WTC11 (cell line): ENCODE data around the gene FEV. TPM values are rescaled to one million over a fixed set of nuclear protein-coding genes. Genes with fewer than 3 reads are reported as not detected.

Experiments used
- ATAC-seq: fragments of 200-7000 bp; cut with Tn5 transposase; 2 replicates; pipeline ENCODE4 v1.10.0; 2021; ENCODE audit warnings: mild to moderate bottlenecking, moderate library complexity
- CTCF ChIA-PET: fragments of 300-600 bp; sonication (Branson Sonifier 250); formaldehyde crosslinking; loops from one replicate; lab custom pipeline; 2021; ENCODE audit warnings: antibody characterized with exemption; lab: Charles Lee
- POLR2A ChIA-PET: fragments of 350-600 bp; sonication (Branson Sonifier 250); formaldehyde crosslinking; loops from one replicate; lab custom pipeline; 2021; ENCODE audit warnings: antibody characterized with exemption; lab: Charles Lee
- DNase-seq: peaks from one replicate; pipeline ENCODE4 v3.0.0; 2021; ENCODE audit warnings: low spot score
- H3K27ac Mint-ChIP-seq: 2 replicates; pipeline ENCODE4 v1.8.0; 2021; ENCODE audit warnings: mixed read lengths
- H3K27me3 Mint-ChIP-seq: 2 replicates; pipeline ENCODE4 v1.8.0; 2021; ENCODE audit warnings: low read depth, mild to moderate bottlenecking, moderate library complexity, mixed read lengths
- H3K36me3 Mint-ChIP-seq: 2 replicates; pipeline ENCODE4 v1.8.0; 2021; ENCODE audit warnings: mixed read lengths
- H3K4me1 Mint-ChIP-seq: 2 replicates; pipeline ENCODE4 v1.8.0; 2022; ENCODE audit warnings: mixed read lengths
- H3K4me3 Mint-ChIP-seq: 2 replicates; pipeline ENCODE4 v1.8.0; 2021; ENCODE audit warnings: mild to moderate bottlenecking, moderate library complexity, mixed read lengths
- H3K9me3 Mint-ChIP-seq: 2 replicates; pipeline ENCODE4 v1.8.0; 2021; ENCODE audit warnings: mixed read lengths
- ATF3 ChIP-seq: sonication (generic); formaldehyde crosslinking; conservative IDR thresholded peaks from 2 replicates; pipeline ENCODE4 v1.8.1; 2022; ENCODE audit warnings: mild to moderate bottlenecking, missing genetic modification reagents
- ATF6 ChIP-seq: sonication (generic); formaldehyde crosslinking; IDR thresholded peaks from 2 replicates; pipeline ENCODE4 v1.8.1; 2023; ENCODE audit warnings: mild to moderate bottlenecking, missing genetic modification reagents
- CREB1 ChIP-seq: sonication (generic); formaldehyde crosslinking; IDR thresholded peaks from 2 replicates; pipeline ENCODE4 v1.8.0; 2023; ENCODE audit warnings: mild to moderate bottlenecking, missing genetic modification reagents
- CTCF ChIP-seq: fragments of 200-600 bp; IDR thresholded peaks from 2 replicates; pipeline ENCODE4 v1.8.0; 2022; ENCODE audit warnings: antibody characterized with exemption
- E2F4 ChIP-seq: sonication (generic); formaldehyde crosslinking; IDR thresholded peaks from 2 replicates; pipeline ENCODE4 v1.8.1; 2022; ENCODE audit warnings: low read depth, mild to moderate bottlenecking, moderate library complexity, missing genetic modification reagents, borderline replicate concordance
- EMX1 ChIP-seq: fragments of 250-450 bp; sonication (Bioruptor Pico); IDR thresholded peaks from 2 replicates; pipeline ENCODE4 v1.8.0; 2021; ENCODE audit warnings: mild to moderate bottlenecking
- FOXK1 ChIP-seq: sonication (generic); formaldehyde crosslinking; IDR thresholded peaks from 2 replicates; pipeline ENCODE4 v1.8.0; 2022; ENCODE audit warnings: mild to moderate bottlenecking, moderate library complexity, missing genetic modification reagents
- GTF2I ChIP-seq: fragments of 250-450 bp; sonication (Bioruptor Pico); conservative IDR thresholded peaks from 2 replicates; pipeline ENCODE4 v1.4.0; 2021; ENCODE audit warnings: mild to moderate bottlenecking
- IRF2 ChIP-seq: sonication (generic); formaldehyde crosslinking; IDR thresholded peaks from 2 replicates; pipeline ENCODE4 v1.8.0; 2022; ENCODE audit warnings: low read depth, missing genetic modification reagents, borderline replicate concordance
- MXD4 ChIP-seq: fragments of 250-450 bp; sonication (Bioruptor Pico); IDR thresholded peaks from 2 replicates; pipeline ENCODE4 v1.8.0; 2021; ENCODE audit warnings: mild to moderate bottlenecking, moderate library complexity, borderline replicate concordance
- NFATC4 ChIP-seq: fragments of 250-450 bp; sonication (Bioruptor Pico); IDR thresholded peaks from 2 replicates; pipeline ENCODE4 v1.9.0; 2021; ENCODE audit warnings: mild to moderate bottlenecking
- NFE2L1 ChIP-seq: sonication (generic); formaldehyde crosslinking; IDR thresholded peaks from 2 replicates; pipeline ENCODE4 v1.8.1; 2023; ENCODE audit warnings: missing genetic modification reagents
- NR2C2 ChIP-seq: sonication (generic); formaldehyde crosslinking; IDR thresholded peaks from 2 replicates; pipeline ENCODE4 v1.8.0; 2022; ENCODE audit warnings: mild to moderate bottlenecking, missing genetic modification reagents
- PRRX2 ChIP-seq: fragments of 250-450 bp; sonication (Bioruptor Pico); IDR thresholded peaks from 2 replicates; pipeline ENCODE4 v1.8.0; 2021; ENCODE audit warnings: mild to moderate bottlenecking
- RORB ChIP-seq: fragments of 250-450 bp; sonication (Bioruptor Pico); IDR thresholded peaks from 2 replicates; pipeline ENCODE4 v1.9.0; 2021; ENCODE audit warnings: mild to moderate bottlenecking
- SMAD4 ChIP-seq: sonication (generic); formaldehyde crosslinking; IDR thresholded peaks from 2 replicates; pipeline ENCODE4 v1.8.0; 2022; ENCODE audit warnings: mild to moderate bottlenecking, missing genetic modification reagents
- ZNF121 ChIP-seq: sonication (generic); formaldehyde crosslinking; IDR thresholded peaks from 2 replicates; pipeline ENCODE4 v1.8.0; 2023; ENCODE audit warnings: missing genetic modification reagents
- ZNF232 ChIP-seq: sonication (generic); formaldehyde crosslinking; IDR thresholded peaks from 2 replicates; pipeline ENCODE4 v1.8.0; 2022; ENCODE audit warnings: mild to moderate bottlenecking, missing genetic modification reagents
- ZNF263 ChIP-seq: sonication (generic); formaldehyde crosslinking; IDR thresholded peaks from 2 replicates; pipeline ENCODE4 v1.8.1; 2022; ENCODE audit warnings: low read depth, mild to moderate bottlenecking, moderate library complexity, missing genetic modification reagents
- ZNF317 ChIP-seq: sonication (generic); formaldehyde crosslinking; IDR thresholded peaks from 2 replicates; pipeline ENCODE4 v1.8.1; 2023; ENCODE audit warnings: low read depth, mild to moderate bottlenecking, moderate library complexity, missing genetic modification reagents, borderline replicate concordance
- ZNF396 ChIP-seq: fragments of 250-450 bp; sonication (Bioruptor Pico); IDR thresholded peaks from 2 replicates; pipeline ENCODE4 v1.8.0; 2021; ENCODE audit warnings: mild to moderate bottlenecking, moderate library complexity, borderline replicate concordance
- total RNA-seq: library from RNA; stranded (reverse); gene quantifications from 3 replicates; pipeline ENCODE4 v1.2.3, GENCODE V29; 2021
- TF ChIP-seq, protein P1 (sequence below): sonication (generic); formaldehyde crosslinking; IDR thresholded peaks from 2 replicates; pipeline ENCODE4 v1.8.1; 2022; ENCODE audit warnings: missing genetic modification reagents, borderline replicate concordance
- TF ChIP-seq, protein P2 (sequence below): sonication (generic); formaldehyde crosslinking; IDR thresholded peaks from 2 replicates; pipeline ENCODE4 v1.8.1; 2023; ENCODE audit warnings: mild to moderate bottlenecking, missing genetic modification reagents
- TF ChIP-seq, protein P3 (sequence below): sonication (generic); formaldehyde crosslinking; IDR thresholded peaks from 2 replicates; pipeline ENCODE4 v1.8.1; 2022; ENCODE audit warnings: mild to moderate bottlenecking, moderate library complexity, missing genetic modification reagents
- TF ChIP-seq, protein P4 (sequence below): sonication (generic); formaldehyde crosslinking; IDR thresholded peaks from 2 replicates; pipeline ENCODE4 v1.8.0; 2022; ENCODE audit warnings: mild to moderate bottlenecking, missing genetic modification reagents

FEV gene
- total RNA-seq, 1 experiment from 2014 or later: not detected

DNA sequence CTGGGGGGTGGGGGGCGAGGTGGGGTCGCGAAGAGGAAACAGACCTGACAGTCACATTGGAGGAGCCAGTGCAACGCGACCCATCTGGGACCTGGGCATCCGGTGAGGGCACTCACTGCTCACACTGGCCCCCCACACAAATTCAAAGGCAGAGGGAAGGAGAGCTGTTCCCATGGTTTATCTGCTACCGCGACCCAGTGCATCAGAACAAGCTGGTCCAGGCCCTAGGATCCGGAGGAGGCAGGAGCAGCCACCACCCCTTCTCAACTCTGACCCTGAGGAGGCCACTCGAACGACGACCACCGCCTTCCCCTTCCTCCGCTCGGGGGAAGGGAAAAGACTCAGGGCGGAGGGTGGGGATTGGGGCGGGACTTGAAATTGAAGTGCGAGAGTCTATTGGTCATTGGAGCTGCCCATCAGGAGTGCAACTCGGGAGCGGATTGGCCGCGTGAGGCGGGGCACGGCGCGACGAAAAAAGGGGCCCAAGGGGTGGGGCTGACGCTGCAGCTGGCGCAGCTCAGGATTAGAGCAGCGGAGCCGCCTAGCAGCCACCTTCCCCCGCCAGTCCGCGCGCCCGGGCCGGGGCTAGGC, 25.7 kb downstream of the FEV start, which contains the start of gene CDK5R2 (continued):
- TF ChIP-seq CREB1 (no peak), ATF3 (CRISPR knock-in tag) (no peak), MXD4 (CRISPR knock-in tag) (no peak), NFATC4 (no peak)

GRCh38 chr2:218958276-218958675, 26.7 kb downstream of the FEV start:
- Mint-ChIP-seq H3K27ac (no peak overlapping the region), H3K4me3 (peak overlapping the region; percentile 84), H3K36me3 (no peaks in the 10 kb centered on the region), H3K4me1 (peaks cover 18% of the 10 kb centered on the region), H3K9me3 (no peaks in the 10 kb centered on the region), H3K27me3 (peaks cover 97% of the 10 kb centered on the region)
- ChIA-PET POLR2A (no interaction called here), CTCF (interaction anchor here (1.2 to 8.8 kb wide), 4 partner anchors 23 to 100 kb away, joined by 3 to 116 read pairs (median 15); no protein-coding TSS in a partner anchor)
- TF ChIP-seq ZNF263 (CRISPR knock-in tag) (no peak), ZNF317 (no peak), FOXK1 (no peak), PRRX2 (no peak)
- no peak for ATAC-seq
- no peak for DNase-seq

DNA sequence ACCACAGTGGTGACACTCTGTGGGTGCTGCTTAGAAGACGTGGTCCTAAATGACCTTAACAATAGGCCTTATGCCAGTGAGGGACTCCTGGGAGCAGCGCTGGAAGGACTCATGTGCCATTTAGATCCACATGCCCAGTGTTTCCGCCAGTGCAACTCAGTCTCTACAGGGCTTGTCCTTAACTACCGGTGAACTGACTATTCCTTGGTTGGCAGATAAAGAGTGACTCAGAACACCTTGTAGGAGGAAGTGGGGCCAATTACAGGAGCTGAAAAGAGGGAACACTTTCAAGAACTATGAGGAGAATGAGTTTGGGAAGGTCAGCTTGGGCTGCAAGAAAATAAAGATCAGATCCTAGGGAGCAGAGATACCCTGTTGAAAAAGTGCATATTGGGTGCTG, 27.3 kb downstream of the FEV start:
- CTCF ChIA-PET: interaction anchor here (8.8 kb wide), 1 partner anchor 24 kb away, joined by 116 read pairs; no protein-coding TSS in a partner anchor
- ATAC-seq: no peak
- POLR2A ChIA-PET: no interaction called here
- no peak for DNase-seq
- Mint-ChIP-seq H3K4me1 (peaks cover 16% of the 10 kb centered on the region), H3K36me3 (no peaks in the 10 kb centered on the region), H3K4me3 (peak overlapping the region; percentile 18; the same call in 1 of the 2 replicates), H3K27ac (no peak overlapping the region), H3K27me3 (peaks cover 94% of the 10 kb centered on the region), H3K9me3 (no peaks in the 10 kb centered on the region)
- TF ChIP-seq, protein P1, sequence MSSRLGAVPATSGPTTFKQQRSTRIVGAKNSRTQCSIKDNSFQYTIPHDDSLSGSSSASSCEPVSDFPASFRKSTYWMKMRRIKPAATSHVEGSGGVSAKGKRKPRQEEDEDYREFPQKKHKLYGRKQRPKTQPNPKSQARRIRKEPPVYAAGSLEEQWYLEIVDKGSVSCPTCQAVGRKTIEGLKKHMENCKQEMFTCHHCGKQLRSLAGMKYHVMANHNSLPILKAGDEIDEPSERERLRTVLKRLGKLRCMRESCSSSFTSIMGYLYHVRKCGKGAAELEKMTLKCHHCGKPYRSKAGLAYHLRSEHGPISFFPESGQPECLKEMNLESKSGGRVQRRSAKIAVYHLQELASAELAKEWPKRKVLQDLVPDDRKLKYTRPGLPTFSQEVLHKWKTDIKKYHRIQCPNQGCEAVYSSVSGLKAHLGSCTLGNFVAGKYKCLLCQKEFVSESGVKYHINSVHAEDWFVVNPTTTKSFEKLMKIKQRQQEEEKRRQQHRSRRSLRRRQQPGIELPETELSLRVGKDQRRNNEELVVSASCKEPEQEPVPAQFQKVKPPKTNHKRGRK (CRISPR knock-in tag): no peak
- TF ChIP-seq, protein P2, sequence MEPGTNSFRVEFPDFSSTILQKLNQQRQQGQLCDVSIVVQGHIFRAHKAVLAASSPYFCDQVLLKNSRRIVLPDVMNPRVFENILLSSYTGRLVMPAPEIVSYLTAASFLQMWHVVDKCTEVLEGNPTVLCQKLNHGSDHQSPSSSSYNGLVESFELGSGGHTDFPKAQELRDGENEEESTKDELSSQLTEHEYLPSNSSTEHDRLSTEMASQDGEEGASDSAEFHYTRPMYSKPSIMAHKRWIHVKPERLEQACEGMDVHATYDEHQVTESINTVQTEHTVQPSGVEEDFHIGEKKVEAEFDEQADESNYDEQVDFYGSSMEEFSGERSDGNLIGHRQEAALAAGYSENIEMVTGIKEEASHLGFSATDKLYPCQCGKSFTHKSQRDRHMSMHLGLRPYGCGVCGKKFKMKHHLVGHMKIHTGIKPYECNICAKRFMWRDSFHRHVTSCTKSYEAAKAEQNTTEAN (CRISPR knock-in tag): no peak
- TF ChIP-seq, protein P3, sequence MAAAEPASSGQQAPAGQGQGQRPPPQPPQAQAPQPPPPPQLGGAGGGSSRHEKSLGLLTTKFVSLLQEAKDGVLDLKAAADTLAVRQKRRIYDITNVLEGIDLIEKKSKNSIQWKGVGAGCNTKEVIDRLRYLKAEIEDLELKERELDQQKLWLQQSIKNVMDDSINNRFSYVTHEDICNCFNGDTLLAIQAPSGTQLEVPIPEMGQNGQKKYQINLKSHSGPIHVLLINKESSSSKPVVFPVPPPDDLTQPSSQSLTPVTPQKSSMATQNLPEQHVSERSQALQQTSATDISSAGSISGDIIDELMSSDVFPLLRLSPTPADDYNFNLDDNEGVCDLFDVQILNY: no peak
- TF ChIP-seq, protein P4, sequence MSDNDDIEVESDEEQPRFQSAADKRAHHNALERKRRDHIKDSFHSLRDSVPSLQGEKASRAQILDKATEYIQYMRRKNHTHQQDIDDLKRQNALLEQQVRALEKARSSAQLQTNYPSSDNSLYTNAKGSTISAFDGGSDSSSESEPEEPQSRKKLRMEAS (CRISPR knock-in tag): no peak
- no peak for TF ChIP-seq ZNF317
- no peak for TF ChIP-seq ZNF232
- no peak for TF ChIP-seq CTCF
- no peak for TF ChIP-seq EMX1 (CRISPR knock-in tag)
- no peak for TF ChIP-seq IRF2 (CRISPR knock-in tag)
- TF ChIP-seq NFE2L1 (CRISPR knock-in tag): no peak
- no peak for TF ChIP-seq SMAD4 (CRISPR knock-in tag)
- TF ChIP-seq E2F4 (CRISPR knock-in tag): no peak
- TF ChIP-seq RORB (CRISPR knock-in tag): no peak
- no peak for TF ChIP-seq ATF6 (CRISPR knock-in tag)
- no peak for TF ChIP-seq ZNF396 (CRISPR knock-in tag)
- no peak for TF ChIP-seq ZNF121 (CRISPR knock-in tag)
- TF ChIP-seq NR2C2: no peak
- no peak for TF ChIP-seq FOXK1
- TF ChIP-seq NFATC4: no peak
- no peak for TF ChIP-seq GTF2I (CRISPR knock-in tag)
